A549 (cell line): ENCODE data around the gene ABCA4. TPM values are rescaled to one million over a fixed set of nuclear protein-coding genes. Genes with fewer than 3 reads are reported as not detected.
"Not testable (repeated sequence)": the region's sequence is repeated elsewhere in the genome, so short reads cannot be mapped to it uniquely, and the experiment has no call there.

Experiments
- ATAC-seq, 2 experiments: fragments of 200-7000 bp in 1 of 2; fragments of >200 bp in 1 of 2; cut with Nextera tagmentation in 1 of 2; cut with Tn5 transposase in 1 of 2; 3 replicates each; pipeline versions ENCODE4 v1.8.0 to v1.9.1; 2018 to 2020; ENCODE audit warnings: mild to moderate bottlenecking in 1 of 2, moderate library complexity in 1 of 2
- CTCF ChIA-PET: fragments of 300-600 bp; sonication (Branson Sonifier 250); formaldehyde crosslinking; extraction: SDS; loops from one replicate; lab custom pipeline; 2021; ENCODE audit warnings: antibody characterized with exemption, inconsistent platforms; lab: Yijun Ruan, JAX
- POLR2A ChIA-PET: fragments of 350-600 bp; formaldehyde crosslinking; extraction: SDS; loops from one replicate; lab custom pipeline; 2021; ENCODE audit warnings: antibody characterized with exemption, inconsistent platforms; lab: Yijun Ruan, JAX
- DNase-seq, 2 experiments: peaks; one replicate each; pipeline versions ENCODE4 v3.0.0 to v3.0.0-alpha.2; 2011 to 2016; ENCODE audit warnings: low read depth in 1 of 2, low spot score in 1 of 2
- FAIRE-seq: peaks from 2 replicates; lab custom pipeline; 2011; peaks lifted over from hg19 to GRCh38; lab: Jason Lieb, UNC
- H3K27ac ChIP-seq, 2 experiments: fragments of >200 bp; sonication (Bioruptor Twin); formaldehyde crosslinking; 3 replicates each; pipeline ENCODE4 v1.5.1; 2016 to 2017
- H3K4me1 ChIP-seq: fragments of >200 bp; sonication (Bioruptor Twin); formaldehyde crosslinking; 3 replicates; pipeline ENCODE4 v1.6.1; 2016
- H3K4me2 ChIP-seq: fragments of >200 bp; sonication (Bioruptor Twin); formaldehyde crosslinking; 3 replicates; pipeline ENCODE4 v1.6.1; 2016
- H3K4me3 ChIP-seq: fragments of >200 bp; sonication (Bioruptor Twin); formaldehyde crosslinking; 3 replicates; pipeline ENCODE4 v1.5.1; 2016
- H3K9me3 ChIP-seq: fragments of >200 bp; sonication (Bioruptor Twin); formaldehyde crosslinking; 3 replicates; pipeline ENCODE4 v1.6.1; 2016
- BCL3 ChIP-seq: fragments of >200 bp; sonication (Bioruptor Twin); formaldehyde crosslinking; IDR thresholded peaks from 3 replicates; pipeline ENCODE4 v1.6.1; 2016
- BHLHE40 ChIP-seq: IDR thresholded peaks from 2 replicates; pipeline ENCODE4 v1.6.1; 2012; ENCODE audit warnings: low read depth, low read length, inconsistent platforms
- EHF ChIP-seq: fragments of 250-450 bp; sonication (Bioruptor Pico); IDR thresholded peaks from 2 replicates; pipeline ENCODE4 v1.5.0; 2020; ENCODE audit warnings: mild to moderate bottlenecking
- EHMT2 ChIP-seq: fragments of 200-600 bp; sonication (generic); IDR thresholded peaks from 2 replicates; pipeline ENCODE4 v1.6.1; 2016; ENCODE audit warnings: antibody characterized with exemption, low read depth, mild to moderate bottlenecking, moderate library complexity
- ESRRA ChIP-seq: fragments of 150-350 bp; IDR thresholded peaks from 2 replicates; pipeline ENCODE4 v1.6.1; 2014; ENCODE audit warnings: mild to moderate bottlenecking, low read length, borderline replicate concordance
- GATA3 ChIP-seq: IDR thresholded peaks from 2 replicates; pipeline ENCODE4 v1.6.1; 2012; ENCODE audit warnings: borderline replicate concordance
- HDAC2 ChIP-seq: fragments of 200-600 bp; sonication (generic); IDR thresholded peaks from 2 replicates; pipeline ENCODE4 v1.6.1; 2016
- HMGXB4 ChIP-seq: fragments of 250-450 bp; sonication (Bioruptor Pico); IDR thresholded peaks from 2 replicates; pipeline ENCODE4 v1.5.0; 2021; ENCODE audit warnings: mild to moderate bottlenecking, moderate library complexity, borderline replicate concordance
- HOXA7 ChIP-seq: fragments of 250-450 bp; sonication (Bioruptor Pico); IDR thresholded peaks from 2 replicates; pipeline ENCODE4 v1.5.0; 2020; ENCODE audit warnings: mild to moderate bottlenecking, moderate library complexity
- JUN ChIP-seq, 2 experiments: fragments of >200 bp; sonication (Bioruptor Twin); formaldehyde crosslinking; IDR thresholded peaks; 2 replicates in 1 of 2; 3 replicates in 1 of 2; pipeline ENCODE4 v1.6.1; 2016 to 2017
- KDM1A ChIP-seq: fragments of 200-600 bp; sonication (generic); IDR thresholded peaks from 2 replicates; pipeline ENCODE4 v1.6.1; 2016; ENCODE audit warnings: low read depth, mild to moderate bottlenecking
- MAFK ChIP-seq: fragments of 450-650 bp; IDR thresholded peaks from 2 replicates; pipeline ENCODE4 v1.6.1; 2014; ENCODE audit not compliant: partially characterized antibody
- MYC ChIP-seq: IDR thresholded peaks from 2 replicates; pipeline ENCODE4 v1.6.1; 2012; ENCODE audit warnings: mild to moderate bottlenecking, inconsistent platforms, low read length, improper control_type of control experiment, borderline replicate concordance
- NFE2L2 ChIP-seq: fragments of 150-350 bp; conservative IDR thresholded peaks from 2 replicates; pipeline ENCODE4 v1.6.1; 2014; ENCODE audit warnings: low read length
- PBX3 ChIP-seq: IDR thresholded peaks from 2 replicates; pipeline ENCODE4 v1.6.1; 2012
- PHF8 ChIP-seq: fragments of 200-600 bp; sonication (generic); IDR thresholded peaks from 2 replicates; pipeline ENCODE4 v1.6.1; 2016; ENCODE audit warnings: low read depth, mild to moderate bottlenecking, antibody characterized with exemption, moderate library complexity, borderline replicate concordance
- POLR2AphosphoS2 ChIP-seq: conservative IDR thresholded peaks from 2 replicates; pipeline ENCODE4 v1.6.1; 2012; ENCODE audit warnings: low read length, improper control_type of control experiment, inconsistent platforms
- RAD21 ChIP-seq, 2 experiments: fragments of >200 bp in 1 of 2; sonication (Bioruptor Twin) in 1 of 2; formaldehyde crosslinking in 1 of 2; IDR thresholded peaks in 1 of 2; conservative IDR thresholded peaks in 1 of 2; 2 replicates in 1 of 2; 3 replicates in 1 of 2; pipeline ENCODE4 v1.6.1; 2012 to 2018; ENCODE audit warnings: inconsistent platforms in 1 of 2
- RARB ChIP-seq: fragments of 250-450 bp; sonication (Bioruptor Pico); IDR thresholded peaks from 2 replicates; pipeline ENCODE4 v1.8.0; 2021; ENCODE audit warnings: mild to moderate bottlenecking, moderate library complexity
- RFX5 ChIP-seq: fragments of 450-650 bp; IDR thresholded peaks from 2 replicates; pipeline ENCODE4 v1.7.1; 2014; ENCODE audit warnings: antibody characterized with exemption, mild to moderate bottlenecking, moderate library complexity
- TFCP2L1 ChIP-seq: fragments of 250-450 bp; sonication (Bioruptor Pico); IDR thresholded peaks from 2 replicates; pipeline ENCODE4 v1.5.0; 2021; ENCODE audit warnings: mild to moderate bottlenecking
- ZC3H11A ChIP-seq: fragments of 450-650 bp; IDR thresholded peaks from 2 replicates; pipeline ENCODE4 v1.6.1; 2014; ENCODE audit warnings: antibody characterized with exemption, mild to moderate bottlenecking
- ZSCAN20 ChIP-seq: fragments of 250-450 bp; sonication (Bioruptor Pico); IDR thresholded peaks from 2 replicates; pipeline ENCODE4 v1.8.0; 2022; ENCODE audit warnings: mild to moderate bottlenecking, moderate library complexity
- WGBS: methylation state at CpG from one replicate; pipeline ENCODE4 v1.1.6; 2017; ENCODE audit errors: missing lambda C conversion rate; 5-methylcytosine and 5-hydroxymethylcytosine counted together
- polyA plus RNA-seq, 4 experiments: library from polyadenylated mRNA; depleted of rRNA in 3 of 4; stranded (reverse); fragments of >200 nt; fragmentation: RNase III in 1 of 4; extraction: RNeasy Plus Mini Kit Qiagen cat#74134 plus additional on column Dnase treatment in 1 of 4; gene quantifications; 2 replicates in 3 of 4; 3 replicates in 1 of 4; pipeline ENCODE4 v1.2.3, GENCODE V29; 2011 to 2017
- TF ChIP-seq, protein P1 (sequence below): IDR thresholded peaks from 2 replicates; pipeline ENCODE4 v1.6.1; 2012; ENCODE audit warnings: low read depth, borderline replicate concordance
- TF ChIP-seq, protein P2 (sequence below): fragments of >200 bp; sonication (Bioruptor Twin); formaldehyde crosslinking; IDR thresholded peaks from 3 replicates; pipeline ENCODE4 v1.5.1; 2016

The ABCA4 gene
- polyA plus RNA-seq, 2 of the 4 experiments (the other 2 are of a cell fraction): 0.05 to 0.23 TPM

GRCh38 chr1:94153133-94153532 is 32.2 kb upstream of the ABCA4 start (continued):
- TF ChIP-seq PBX3 (no peak), MYC (no peak), RAD21 (conservative IDR thresholded peaks at IDR 0.05 in 1 of 2, IDR thresholded peaks at IDR 0.05 in 1 of 2) (no peak), ESRRA (no peak), RARB (CRISPR knock-in tag) (no peak), TFCP2L1 (CRISPR knock-in tag) (no peak)

- CTCF ChIA-PET, ATAC-seq, H3K9me3 ChIP-seq: not testable (repeated sequence)
Observed at GRCh38 chr1:94149166-94149565, 28.2 kb upstream of the ABCA4 start.

DNA sequence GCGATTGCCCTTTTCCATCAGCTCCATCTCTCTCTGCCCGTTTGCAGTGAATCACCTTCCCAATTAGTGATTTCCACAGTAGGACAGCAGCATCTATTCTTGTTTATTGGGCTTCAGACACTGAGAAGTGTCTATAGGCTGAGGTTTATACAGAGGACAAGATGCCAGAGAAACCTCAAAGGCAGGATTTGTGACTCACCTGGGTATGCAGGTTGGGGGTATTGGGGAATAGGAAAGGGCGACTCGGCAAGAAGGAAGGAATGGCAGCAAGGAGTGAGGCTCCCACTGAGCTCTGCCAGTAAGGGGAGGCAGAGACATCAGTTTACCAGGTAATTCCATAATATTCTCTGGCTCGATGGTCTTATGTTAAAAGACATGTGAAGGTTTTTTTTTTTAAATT is 25.3 kb upstream of the ABCA4 start:
- TF ChIP-seq MAFK (no peak), HOXA7 (CRISPR knock-in tag) (no peak), MYC (no peak), RFX5 (no peak), PHF8 (no peak), ZC3H11A (no peak), JUN (IDR thresholded peaks at IDR 0.05) (no peak), RARB (CRISPR knock-in tag) (no peak), TFCP2L1 (CRISPR knock-in tag) (no peak), HMGXB4 (CRISPR knock-in tag) (no peak)
- TF ChIP-seq, protein P1, sequence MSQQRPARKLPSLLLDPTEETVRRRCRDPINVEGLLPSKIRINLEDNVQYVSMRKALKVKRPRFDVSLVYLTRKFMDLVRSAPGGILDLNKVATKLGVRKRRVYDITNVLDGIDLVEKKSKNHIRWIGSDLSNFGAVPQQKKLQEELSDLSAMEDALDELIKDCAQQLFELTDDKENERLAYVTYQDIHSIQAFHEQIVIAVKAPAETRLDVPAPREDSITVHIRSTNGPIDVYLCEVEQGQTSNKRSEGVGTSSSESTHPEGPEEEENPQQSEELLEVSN: no peak
- TF ChIP-seq, protein P2, sequence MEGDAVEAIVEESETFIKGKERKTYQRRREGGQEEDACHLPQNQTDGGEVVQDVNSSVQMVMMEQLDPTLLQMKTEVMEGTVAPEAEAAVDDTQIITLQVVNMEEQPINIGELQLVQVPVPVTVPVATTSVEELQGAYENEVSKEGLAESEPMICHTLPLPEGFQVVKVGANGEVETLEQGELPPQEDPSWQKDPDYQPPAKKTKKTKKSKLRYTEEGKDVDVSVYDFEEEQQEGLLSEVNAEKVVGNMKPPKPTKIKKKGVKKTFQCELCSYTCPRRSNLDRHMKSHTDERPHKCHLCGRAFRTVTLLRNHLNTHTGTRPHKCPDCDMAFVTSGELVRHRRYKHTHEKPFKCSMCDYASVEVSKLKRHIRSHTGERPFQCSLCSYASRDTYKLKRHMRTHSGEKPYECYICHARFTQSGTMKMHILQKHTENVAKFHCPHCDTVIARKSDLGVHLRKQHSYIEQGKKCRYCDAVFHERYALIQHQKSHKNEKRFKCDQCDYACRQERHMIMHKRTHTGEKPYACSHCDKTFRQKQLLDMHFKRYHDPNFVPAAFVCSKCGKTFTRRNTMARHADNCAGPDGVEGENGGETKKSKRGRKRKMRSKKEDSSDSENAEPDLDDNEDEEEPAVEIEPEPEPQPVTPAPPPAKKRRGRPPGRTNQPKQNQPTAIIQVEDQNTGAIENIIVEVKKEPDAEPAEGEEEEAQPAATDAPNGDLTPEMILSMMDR: no peak
- Histone ChIP-seq H3K4me1 (peaks cover 25% of the 10 kb centered on the region), H3K4me3 (no peak overlapping the region), H3K9me3 (no peaks in the 10 kb centered on the region), H3K27ac (no peak overlapping the region), H3K4me2 (no peak overlapping the region)
- WGBS: 91% methylated on average over 5 of the region's 5 CpGs
- DNase-seq: no peak
- POLR2A ChIA-PET: no interaction called here
- CTCF ChIA-PET: no interaction called here
- FAIRE-seq: no peak
- ATAC-seq: no peak

More at GRCh38 chr1:94149166-94149565, 28.2 kb upstream of the ABCA4 start:
- H3K4me1 ChIP-seq, DNase-seq, FAIRE-seq, H3K27ac ChIP-seq, POLR2A ChIA-PET, H3K4me3 ChIP-seq, H3K4me2 ChIP-seq: not testable (repeated sequence)

DNA sequence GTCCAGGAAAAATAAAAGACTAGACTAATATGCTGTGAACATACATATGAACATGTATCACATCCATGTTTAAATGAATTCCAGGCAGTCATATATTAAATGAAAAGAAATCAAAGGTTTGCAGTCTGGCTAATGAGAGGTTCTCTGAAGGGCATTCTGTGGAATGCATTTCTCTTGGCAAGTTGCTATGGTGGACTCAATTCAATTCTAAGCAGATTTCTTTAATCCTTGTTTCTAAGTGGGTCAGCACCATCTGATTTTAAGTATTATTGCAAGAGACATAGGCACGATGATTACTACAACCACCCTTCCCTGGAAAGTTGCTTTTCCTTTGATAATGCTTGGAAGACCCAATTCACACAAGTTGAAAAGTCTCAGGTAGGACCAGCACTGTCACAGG is 23.9 kb upstream of the ABCA4 start:
- POLR2A ChIA-PET: no interaction called here
- Histone ChIP-seq H3K9me3 (no peaks in the 10 kb centered on the region), H3K4me3 (no peak overlapping the region), H3K4me2 (no peak overlapping the region), H3K27ac (no peak overlapping the region), H3K4me1 (peaks cover 25% of the 10 kb centered on the region)
- no peak for DNase-seq
- no peak for ATAC-seq
- CTCF ChIA-PET: no interaction called here
- 94% methylated on average over 1 of the region's 1 CpG for WGBS
- FAIRE-seq: no peak
- TF ChIP-seq ZSCAN20 (CRISPR knock-in tag) (no peak), GATA3 (no peak), BCL3 (no peak), POLR2AphosphoS2 (no peak), MYC (no peak), HMGXB4 (CRISPR knock-in tag) (no peak), JUN (IDR thresholded peaks at IDR 0.05) (no peak), MAFK (no peak), EHMT2 (no peak), EHF (no peak), BHLHE40 (no peak), HDAC2 (no peak), NFE2L2 (no peak), KDM1A (no peak)
